A673 (cell line): ENCODE measurements around the gene BORCS8.

Experiments
- CTCF ChIP-seq: fragments of 300-800, 200-600 bp; sonication (generic); conservative IDR thresholded peaks from 2 replicates; pipeline ENCODE4 v1.5.1; 2017; ENCODE audit warnings: low read depth, mild to moderate bottlenecking, antibody characterized with exemption, low read length, moderate library complexity, mixed read lengths
- EZH2 ChIP-seq: fragments of 200-600 bp; sonication (generic); IDR thresholded peaks from 2 replicates; pipeline ENCODE4 v1.6.1; 2017; ENCODE audit warnings: borderline replicate concordance, low read depth, mild to moderate bottlenecking, mixed read lengths, antibody characterized with exemption, low read length; ENCODE audit not compliant: poor library complexity, severe bottlenecking

DNA sequence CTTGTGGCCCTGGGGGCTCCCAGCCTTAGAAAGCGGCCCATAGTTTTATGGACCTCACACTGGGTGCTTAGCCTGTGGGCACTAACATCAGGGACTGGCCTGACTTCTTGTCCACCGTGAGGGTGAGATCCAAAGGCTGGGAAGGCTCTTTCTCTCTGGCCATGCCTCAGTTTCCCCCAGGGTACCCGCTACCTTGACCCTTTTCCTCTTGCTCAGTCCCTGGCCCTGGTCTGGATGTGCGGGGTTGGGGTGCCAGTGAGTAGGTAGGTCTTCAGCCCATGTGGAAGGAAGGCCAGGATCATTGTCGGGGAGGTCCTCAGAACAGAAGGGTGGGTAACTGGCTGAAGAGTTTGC is 52.1 kb downstream of the BORCS8 start:
- TF ChIP-seq CTCF (no peak; the same call in 1 of the 2 replicates), EZH2 (no peak)
